DMS53 (cell line): ENCODE results near the gene FUT1.
"Not testable (repeated sequence)": the region's sequence is repeated elsewhere in the genome, so short reads cannot be mapped to it uniquely, and the experiment has no call there.

ENCODE experiments used
- DNase-seq: peaks from one replicate; lab custom pipeline; 2025; lab: John Stamatoyannopoulos, UW

The FUT1 gene

DNA sequence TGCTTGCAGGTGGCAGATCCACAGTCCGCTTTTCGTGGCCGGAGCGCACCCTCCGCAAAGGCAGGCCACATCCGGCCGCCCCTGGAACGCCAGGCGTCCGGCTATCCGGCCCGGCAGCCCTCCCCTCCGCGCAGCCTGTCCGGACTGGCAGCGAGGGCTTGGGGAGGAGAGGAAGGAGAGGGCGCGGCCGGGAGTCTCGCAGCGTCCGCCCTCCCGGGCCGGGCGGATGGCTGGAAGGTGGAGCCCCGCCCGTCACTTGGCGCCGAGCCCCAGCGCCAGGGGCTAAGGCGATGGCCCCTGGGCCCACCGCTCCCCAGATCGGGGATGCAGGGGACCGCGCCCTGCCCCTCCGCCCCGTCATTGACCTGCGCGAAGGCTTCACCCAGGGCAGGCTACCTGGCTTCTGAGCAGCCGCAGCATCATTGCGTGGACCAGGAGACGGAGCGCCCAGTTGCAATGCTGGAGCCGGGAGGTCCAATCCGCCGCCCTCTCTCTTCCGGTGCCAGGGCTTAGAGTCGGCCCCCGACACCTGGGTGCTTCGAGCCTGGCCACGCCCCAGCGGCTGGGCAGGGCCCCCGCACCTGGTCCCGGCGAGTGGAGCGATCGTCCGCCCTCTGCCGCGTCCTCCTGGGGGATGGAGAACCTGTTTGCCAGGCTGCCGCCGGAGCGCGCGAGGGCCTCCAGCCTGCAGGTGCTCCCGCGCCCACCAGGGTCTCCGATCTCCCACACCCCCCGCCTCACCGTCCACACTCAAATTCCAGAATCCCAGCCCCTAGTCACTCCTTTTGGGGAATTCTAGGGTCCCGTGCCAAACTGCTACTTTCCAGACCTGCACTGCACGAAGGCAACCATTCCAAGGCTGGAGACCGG lies at the start of gene FUT1:
Gene FUT1 (minus strand): TSS at position 146 of the 870 bp plus-strand sequence. CDS start 1,360 bp downstream, outside the sequence.
- DNase-seq, result peak; percentile 99

DNA sequence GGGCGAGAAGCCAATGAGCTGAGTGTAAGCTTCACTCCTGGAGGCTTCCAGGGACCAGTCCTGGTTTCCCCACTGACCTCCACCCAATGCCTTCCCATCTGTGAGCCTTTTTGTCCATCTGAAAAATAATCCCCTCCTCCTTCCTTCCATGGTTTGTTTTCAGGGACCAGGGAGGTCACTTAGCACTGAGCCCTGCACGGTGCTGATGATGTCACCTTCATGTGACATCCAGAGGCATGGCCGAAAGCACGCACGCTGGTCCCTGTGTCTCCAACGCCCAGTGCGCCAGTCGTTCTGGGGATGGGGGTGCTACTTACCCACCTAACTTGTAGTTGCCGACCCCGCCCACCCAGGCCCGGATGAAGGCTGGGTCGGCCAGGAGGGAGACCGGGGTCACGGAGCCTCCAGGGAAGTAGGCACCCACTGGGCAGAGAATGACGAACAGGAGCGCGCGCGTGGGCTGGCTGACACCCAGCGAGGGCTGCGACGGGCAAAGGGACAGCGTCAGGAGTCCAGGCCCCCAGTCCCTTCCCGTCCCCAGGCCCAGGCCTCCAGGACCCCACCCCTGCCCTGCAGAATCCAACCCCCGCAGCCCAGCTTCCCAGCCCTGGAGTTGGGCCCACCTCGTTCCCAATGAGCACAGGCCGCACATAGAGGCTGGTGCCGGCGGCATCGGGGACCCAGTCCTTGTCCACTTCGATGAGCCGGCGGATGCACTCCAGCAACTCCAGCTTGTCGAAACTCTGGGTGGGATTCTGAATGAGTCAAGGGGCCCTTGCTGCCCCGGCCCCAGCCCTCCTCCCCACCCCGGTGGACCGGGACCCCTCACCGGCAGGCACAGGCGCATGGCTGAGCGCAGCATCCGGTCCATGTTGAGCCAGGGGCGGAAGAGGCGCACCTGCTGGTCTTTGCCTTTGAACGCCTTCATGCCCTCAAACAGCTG lies 47.2 kb upstream of the FUT1 start:
- DNase-seq, result no peak

DNA sequence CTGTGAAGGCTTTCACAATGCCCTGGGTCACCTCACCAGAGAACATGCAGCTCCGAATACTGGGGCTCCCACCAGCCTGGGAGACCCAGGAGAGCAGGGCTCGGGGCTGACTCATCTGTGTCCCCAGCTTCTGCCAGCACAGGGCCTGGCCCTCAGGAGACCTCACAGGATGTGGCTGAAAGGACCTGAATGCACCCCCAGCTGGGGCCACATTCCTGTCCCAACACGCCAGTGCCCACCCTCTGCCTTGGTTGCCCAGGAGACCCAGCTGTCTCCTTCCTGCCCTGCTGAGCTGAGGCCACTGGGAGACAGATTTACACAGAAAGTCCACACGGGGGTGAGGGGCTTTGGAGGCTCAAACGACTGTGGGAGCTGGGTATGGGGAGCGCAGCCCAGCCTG lies 46.5 kb upstream of the FUT1 start:
- no peak for DNase-seq

DNA sequence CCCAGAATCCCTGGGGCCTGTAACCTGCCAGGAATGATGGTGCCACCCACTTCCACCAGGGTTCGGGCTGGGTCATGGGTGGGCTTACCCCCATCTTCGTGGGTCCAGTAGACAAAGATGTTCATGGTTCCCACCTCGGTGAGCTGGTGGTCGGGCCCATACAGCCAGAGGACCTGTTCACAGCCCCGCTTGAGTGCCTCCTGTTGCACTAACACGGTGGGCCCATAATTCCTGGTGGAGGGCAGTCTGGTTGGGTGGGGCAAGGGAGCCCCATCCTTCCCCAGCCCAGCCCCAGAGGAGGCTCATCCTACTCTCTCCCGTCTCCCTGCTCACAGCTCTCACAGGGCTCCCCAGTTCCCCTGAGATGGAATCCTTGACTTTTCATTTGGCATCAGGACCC lies 44.7 kb upstream of the FUT1 start:
- DNase-seq, result no peak

DNA sequence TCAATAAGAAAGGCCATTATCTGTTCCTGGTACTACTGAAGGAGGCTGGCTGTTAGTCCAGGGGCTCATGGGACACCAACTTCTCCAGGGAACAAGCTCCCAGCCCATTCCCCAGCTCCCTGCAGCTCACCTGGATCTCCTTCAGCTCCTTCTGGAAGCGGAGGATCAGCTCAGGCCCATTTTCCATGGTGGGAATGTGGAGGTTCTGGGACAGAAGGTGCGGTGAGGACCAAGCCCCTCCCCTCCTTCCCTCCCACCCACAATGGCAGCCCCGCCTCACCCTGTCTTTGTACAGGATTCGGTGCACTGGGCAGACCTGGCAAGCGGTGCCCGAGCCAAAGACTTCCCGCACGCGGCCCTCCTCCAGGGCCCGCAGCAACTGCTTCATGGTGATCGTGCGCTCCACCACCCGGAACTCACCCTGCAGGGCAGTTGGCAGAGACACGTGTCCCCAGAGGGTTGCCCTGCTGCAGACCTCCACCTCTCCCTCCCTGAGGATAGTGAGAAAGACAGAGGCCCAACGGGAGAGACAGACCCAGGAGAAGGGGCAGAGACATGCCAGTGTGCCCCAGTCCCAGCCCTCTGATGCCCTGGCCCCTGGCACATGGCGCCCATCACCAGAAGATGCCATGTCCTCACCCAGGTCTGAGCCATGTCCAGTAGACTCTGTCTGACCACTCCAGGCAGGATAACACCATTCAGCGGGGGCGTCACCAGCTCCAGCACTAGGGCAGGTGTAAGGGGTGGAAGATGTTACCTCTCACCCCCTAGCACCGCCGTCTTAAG lies 44.0 kb upstream of the FUT1 start:
- DNase-seq, result no peak

DNA sequence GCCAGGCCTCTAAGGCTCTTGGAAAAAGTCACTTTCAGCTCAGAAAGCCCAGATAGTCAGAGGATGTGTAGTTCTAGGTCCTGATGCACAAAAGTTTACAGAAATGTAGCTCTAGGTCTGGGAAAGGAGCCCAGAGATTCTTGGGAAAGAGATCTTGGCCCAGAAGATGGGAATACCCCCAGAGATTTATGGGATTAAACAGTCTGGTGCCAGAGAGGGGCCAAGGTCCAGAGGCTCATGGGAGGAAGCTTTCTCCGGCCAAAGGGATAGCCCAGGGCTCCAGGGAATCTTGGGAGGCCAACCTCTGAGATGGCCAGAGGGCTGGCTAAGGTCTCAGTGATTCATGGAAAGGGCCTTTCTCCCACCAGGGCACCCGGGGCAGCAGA lies 43.2 kb upstream of the FUT1 start:
- peak; percentile 44 for DNase-seq

DNA sequence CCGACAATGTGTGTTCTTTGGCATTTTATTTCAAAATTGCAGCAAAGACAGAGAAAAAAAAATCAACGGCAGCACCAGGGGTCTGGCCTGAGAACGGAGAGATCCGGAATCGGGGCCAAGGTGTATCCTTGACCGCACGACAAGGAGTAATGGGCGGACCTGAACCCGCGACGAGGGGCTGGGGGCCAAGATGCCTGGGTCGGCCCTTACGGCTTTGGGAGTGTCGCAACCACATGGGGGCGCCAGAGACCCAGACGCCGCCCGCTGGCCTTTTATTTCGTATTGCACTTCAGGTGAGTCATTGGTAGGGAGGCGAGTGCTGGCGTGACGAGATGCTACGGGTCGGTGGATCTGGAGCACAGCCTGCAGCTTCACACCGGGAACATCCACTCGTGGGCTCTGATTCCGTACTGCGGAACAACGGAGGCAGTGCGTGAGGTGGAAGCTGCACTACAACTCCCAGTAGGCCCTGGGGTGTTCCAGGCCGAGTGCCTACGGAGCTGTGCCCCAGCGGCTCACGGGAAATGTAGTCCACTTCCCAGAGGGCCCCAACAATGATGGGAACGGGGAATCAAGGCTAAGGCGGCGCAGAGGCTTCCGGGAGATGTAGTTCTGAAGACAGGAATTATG lies 42.7 kb upstream of the FUT1 start:
- DNase-seq, result peak; percentile 98

DNA sequence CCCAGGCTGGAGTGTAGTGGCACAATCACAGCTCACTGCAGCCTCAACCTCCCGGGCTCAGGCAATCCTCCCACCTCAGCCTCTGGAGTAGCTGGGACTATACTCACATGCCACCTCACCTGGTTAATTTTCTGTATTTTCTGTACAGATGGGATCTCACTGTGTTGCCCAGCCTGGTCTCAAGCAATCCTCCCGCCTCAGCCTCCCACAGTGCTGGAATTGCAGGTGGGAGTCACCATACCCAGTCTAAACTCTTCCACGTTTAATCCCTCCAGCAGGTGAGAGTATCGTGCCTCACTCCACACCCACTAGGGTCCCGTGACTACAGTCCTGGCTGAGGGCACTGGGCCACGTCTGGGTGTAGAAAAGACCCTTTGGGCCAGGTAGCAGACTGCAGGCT lies 41.9 kb upstream of the FUT1 start:
- DNase-seq, result no peak

DNA sequence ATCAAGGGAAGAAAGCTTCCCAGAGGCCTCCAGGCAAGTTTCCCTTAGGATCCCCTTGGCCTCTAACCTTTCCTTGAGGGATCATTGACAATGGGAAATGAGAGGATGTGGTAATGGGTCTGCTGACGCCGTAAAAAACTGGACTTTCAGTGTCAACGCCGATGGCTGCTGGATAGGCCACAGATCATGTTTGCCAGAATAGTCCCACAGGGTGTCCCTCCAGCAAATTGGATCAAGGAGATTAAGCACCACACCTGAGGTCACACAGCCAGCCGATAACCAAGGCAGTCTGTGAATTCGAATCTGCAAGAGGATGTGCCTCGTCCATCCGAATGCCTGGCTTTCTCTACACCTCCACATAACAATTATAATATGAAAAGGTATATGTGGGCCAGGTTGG lies 40.8 kb upstream of the FUT1 start:
- no peak for DNase-seq

DNA sequence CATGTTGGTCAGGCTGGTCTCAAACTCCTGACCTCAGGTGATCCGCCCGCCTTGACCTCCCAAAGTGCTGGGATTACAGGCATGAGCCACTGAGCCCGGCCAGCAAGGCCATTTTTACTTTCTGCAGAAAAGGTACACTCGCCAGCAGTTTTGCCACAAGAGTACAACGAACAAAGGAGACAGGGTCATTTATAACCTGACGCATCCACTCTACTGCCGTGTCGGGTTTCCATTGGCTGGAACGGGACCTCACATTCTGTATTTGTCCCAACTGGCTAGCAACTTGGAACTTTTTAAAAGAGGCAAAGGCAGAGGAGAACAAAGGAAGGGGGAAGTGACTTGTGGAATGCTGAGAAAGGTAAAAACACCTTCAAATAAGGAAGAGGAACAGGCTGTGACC lies 34.9 kb upstream of the FUT1 start:
- DNase-seq, result not testable (repeated sequence)

DNA sequence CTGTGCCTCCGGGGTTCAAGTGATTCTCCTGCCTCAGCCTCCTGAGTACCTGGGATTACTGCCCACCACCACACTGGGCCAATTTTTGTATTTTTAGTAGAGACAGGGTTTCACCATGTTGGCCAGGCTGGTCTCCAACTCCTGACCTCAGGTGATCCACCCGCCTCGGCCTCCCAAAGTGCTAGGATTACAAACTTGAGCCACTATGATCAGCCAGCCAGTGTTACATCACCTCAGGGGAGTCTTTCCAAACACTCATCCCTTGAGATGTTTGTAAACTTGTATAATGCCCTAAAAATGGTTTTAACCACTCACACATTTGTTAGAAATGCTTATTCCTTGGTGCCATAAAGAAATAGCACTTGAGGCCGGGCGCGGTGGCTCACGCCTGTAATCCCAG lies 34.0 kb upstream of the FUT1 start:
- not testable (repeated sequence) for DNase-seq

DNA sequence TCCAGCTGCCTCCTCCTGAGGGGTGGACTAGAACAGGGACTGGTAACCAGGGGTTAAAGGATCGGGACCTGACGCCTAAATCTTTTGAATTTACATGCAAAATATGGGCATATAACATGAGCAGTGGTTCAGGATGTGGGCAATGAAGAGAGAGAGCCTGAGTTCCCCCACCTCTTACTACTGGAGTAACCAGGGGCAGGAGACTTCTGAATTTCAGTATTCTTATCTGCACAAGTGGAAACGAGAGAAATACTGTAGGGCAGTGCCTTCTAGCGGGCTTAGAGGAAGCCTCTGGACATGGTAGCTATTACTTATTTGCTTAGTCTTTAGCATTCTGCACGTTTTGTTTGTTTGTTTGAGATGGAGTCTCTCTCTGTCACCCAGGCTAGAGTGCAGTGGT lies 32.1 kb upstream of the FUT1 start:
- peak; percentile 60 for DNase-seq

DNA sequence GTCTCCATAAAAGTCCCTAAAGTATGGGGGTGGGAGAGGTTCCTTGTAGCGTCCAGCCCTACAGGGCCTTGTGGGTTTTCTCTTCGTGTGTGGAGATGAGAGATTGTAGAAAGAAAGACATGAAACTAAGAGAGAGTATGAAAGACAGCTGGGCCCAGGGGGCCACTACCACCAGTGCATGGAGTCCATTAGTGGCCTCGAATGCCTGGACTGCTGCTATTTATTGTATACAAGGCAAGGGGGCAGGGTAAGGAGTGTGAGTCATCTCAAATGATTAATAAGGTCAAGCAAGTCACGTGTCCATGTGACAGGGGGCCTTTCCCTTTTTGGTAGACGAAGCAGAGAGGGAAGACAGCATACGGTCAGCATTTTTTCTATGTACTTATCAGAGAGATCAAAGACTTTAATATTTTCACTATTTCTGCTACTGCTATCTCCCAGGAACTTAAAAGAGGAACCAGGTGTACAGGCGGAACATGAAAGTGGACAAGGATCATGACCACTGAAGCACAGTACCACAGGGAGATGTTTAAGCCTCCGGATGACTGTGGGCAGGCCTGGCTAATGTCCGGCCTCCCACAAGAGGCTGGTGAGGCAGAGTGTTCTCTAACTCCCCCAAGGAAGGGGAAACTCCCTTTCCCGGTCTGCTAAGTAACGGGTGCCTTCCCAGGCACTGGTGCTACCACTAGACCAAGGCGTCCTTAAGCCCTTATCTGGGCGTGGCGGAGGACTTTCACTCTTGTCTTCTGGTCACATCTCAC lies 28.4 kb upstream of the FUT1 start:
- peak; percentile 67 for DNase-seq

DNA sequence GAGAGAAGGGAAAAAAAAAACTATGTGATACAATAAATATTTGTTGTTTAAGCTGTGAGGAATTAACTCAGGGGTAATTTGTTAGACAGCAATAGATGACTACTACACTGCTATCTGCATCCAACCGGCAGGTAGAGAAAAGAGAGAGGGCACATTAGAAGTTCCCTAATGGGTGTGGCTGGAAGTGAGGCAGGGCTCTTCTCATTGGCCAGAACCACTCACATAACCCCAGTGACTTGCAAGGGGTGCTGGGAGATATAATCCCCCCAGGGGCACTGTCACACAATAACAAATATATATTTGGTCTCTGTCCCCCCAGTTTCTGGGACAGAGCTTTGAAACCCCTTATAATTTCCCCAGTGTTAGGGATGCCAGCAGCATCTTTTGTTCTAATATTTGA lies 27.2 kb upstream of the FUT1 start:
- no peak for DNase-seq

DNA sequence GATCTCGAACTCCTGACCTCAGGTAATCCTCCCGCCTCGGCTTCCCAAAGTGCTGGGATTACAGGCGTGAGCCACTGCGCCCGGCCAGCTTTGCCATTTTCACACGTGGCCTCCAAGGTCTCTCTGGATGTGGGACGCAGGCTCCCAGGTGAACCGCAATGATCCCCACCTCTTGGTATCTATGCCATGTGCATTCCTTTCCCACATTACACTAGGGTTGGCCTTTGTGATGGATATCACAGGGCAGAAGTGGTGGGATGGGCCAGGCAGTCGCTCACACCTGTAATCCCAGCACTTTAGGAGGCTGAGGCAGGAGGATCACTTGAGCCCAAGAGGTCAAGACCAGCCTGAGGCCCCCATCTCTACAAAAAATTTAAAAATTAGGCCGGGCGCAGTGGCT lies 25.3 kb upstream of the FUT1 start:
- DNase-seq, result no peak

DNA sequence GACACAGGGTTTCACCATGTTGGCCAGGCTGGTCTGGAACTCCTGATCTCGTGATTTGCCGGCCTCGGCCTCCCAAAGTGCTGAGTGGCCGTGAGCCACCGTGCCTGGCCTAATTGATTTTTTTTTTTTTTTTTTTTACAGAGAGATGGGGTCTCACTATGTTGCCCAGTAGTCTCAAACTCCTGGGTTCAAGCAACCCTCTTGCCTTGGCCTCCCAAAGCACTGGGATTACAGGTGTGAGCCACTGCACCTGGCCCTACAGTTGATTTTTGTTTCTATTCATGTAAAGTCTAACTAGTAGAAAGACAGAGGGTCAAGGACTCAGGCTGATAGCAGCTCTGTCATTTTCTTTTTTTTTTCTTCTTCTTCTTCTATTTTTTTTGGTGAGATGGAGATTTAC lies 24.7 kb upstream of the FUT1 start:
- no peak for DNase-seq

DNA sequence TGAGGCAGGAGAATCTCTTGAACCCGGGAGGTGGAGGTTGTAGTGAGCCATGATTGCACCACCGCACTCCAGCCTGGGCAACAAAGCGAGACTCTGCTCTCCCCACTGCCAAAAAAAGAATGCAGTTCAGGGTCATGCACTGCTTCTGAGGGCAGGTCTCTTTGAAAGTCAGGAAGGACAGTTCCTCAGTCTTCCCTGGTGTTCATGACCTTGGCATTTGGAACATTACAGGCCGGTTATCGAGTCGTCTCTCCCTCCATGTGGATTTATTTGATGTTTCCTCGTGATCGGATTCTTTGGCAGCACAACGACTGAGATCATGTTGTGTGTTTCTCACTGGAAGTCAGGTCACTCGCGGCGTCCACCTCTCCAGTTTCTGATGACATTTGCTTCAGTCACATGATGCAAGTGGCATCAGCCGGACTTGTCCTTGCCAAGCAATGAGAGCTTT lies 20.1 kb upstream of the FUT1 start:
- peak; percentile 16 for DNase-seq

DNA sequence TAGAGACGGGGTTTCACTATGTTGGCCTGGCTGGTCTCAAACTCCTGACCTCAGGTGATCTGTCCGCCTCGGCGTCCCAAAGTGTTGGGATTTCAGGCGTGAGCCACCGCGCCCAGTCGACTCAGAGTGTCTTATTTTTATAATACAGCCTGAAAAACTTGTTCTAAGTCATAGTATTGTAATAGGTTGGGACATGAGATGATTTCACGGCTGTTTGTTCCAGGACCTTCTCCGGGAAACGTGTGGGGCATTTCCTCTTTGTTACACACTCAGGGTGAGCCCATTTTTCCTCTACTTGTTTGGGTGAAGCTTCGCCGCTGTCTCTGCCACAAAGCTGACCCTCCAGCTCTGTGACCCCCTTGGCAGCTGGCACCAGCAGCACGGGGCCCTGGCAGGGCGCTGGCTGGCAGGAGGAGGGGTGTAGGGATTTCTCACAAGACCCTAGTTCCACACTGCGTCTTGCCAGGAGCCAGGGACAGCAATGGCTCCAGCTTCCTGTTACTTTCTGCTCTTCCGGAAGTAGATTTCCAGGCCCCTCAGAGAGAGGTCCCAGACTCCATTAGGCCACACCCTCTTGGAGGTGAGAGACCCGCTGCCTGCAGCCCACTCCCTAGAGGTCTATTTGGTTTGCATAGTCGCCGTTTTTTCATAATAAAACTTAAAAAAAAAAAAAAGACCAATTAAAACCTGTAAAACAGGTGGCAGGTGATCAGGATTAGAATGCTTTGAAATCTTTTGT lies 18.5 kb upstream of the FUT1 start:
- DNase-seq, result no peak

DNA sequence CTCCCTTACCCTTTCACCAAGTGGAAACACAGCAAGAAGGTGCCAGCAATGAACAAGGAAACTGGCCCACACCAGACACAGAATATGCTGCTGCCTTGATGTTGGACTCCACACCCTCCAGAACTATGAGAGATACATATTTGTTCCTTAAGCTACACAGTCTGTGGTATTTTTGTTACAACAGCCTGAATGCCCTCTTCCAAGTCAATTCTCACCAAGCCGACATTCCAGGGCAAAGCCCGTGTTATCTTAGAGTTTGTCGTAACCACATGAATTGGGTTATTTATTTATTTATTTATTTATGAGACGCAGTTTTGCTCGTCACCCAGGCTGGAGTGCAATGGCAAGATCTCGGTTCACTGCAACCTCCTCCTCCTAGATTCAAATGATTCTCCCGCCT lies 17.8 kb upstream of the FUT1 start:
- DNase-seq, result no peak
